Stimulated activated naive CD8-positive, alpha-beta T cell treated with anti-CD3 and anti-CD28 coated beads, Interleukin-15, amount 100 ng/mL, for 72 hours (primary cell): ENCODE data around the gene RBM42.

Experiments
- ATAC-seq: fragments of 150-1000 bp; cut with Tn5 transposase; 2 replicates; pipeline ENCODE4 v1.10.0; 2021; ENCODE audit warnings: mild to moderate bottlenecking, moderate library complexity
- DNase-seq, 2 donors: peaks; one replicate each; pipeline ENCODE4 v3.0.0; 2021 to 2022
- H3K27ac Mint-ChIP-seq, 2 donors: one replicate each; pipeline ENCODE4 v1.8.0; 2022; ENCODE audit warnings: mild to moderate bottlenecking in 2 of 2, mixed read lengths in 2 of 2, moderate library complexity in 2 of 2
- H3K27me3 Mint-ChIP-seq: one replicate; pipeline ENCODE4 v1.8.0; 2022; ENCODE audit warnings: mixed read lengths
- H3K4me1 Mint-ChIP-seq: one replicate; pipeline ENCODE4 v1.8.0; 2022; ENCODE audit warnings: mild to moderate bottlenecking, mixed read lengths
- H3K4me3 Mint-ChIP-seq, 2 donors: one replicate each; pipeline ENCODE4 v1.8.0; 2022; ENCODE audit warnings: mild to moderate bottlenecking in 2 of 2, mixed read lengths in 2 of 2, moderate library complexity in 1 of 2
- H3K9me3 Mint-ChIP-seq, 2 donors: one replicate each; pipeline ENCODE4 v1.8.0; 2022; ENCODE audit warnings: mixed read lengths in 2 of 2

Gene RBM42

DNA sequence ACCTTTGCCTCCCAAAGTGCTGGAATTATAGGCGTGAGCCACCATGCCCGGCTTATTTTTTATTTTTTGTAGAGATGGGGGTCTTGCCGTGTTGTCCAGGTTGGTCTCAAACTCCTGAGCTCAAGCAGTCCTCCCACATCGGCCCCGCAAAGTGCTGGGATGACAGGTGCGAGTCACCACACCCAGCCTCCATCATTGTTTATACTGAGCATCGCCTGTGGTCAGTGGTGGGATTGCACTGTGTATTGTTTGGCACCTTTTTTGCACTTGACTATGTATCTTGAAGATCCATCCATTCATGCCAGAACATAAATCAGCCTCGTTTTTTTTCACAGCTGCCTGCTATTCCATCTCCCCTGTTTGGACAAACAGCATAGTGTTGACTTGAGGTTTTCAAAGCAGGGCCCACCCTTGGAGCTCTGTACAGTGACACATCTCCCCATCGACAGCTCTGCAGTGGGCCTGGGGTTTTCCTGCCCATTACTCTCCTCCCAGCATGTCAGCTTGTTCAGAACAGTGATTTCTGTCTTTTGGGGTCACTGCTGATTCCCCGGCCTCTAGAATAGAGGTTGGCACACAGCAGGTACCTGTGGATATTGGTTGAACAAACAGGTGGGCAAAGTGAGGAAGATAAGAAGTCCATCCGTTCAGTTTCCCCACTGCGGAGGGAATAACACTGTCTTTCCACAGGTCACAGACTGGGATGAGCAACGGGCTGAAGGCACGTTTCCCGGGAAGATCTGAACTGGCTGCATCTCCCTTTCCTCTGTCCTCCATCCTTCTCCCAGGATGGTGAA, 29.3 kb downstream of the RBM42 start:
- no peak overlapping the region for H3K4me3 Mint-ChIP-seq
- H3K4me1 Mint-ChIP-seq, result no peaks in the 10 kb centered on the region
- no peak overlapping the region for H3K27ac Mint-ChIP-seq
- H3K27me3 Mint-ChIP-seq, result no peaks in the 10 kb centered on the region
- DNase-seq (no peak), ATAC-seq (peak; percentile 64)
- no peaks in the 10 kb centered on the region for H3K9me3 Mint-ChIP-seq

GRCh38 chr19:35661995-35662340, 33.1 kb downstream of the RBM42 start:
- H3K27ac Mint-ChIP-seq, result no peak overlapping the region
- H3K4me3 Mint-ChIP-seq, result no peak overlapping the region
- no peaks in the 10 kb centered on the region for H3K27me3 Mint-ChIP-seq
- no peak for ATAC-seq
- no peaks in the 10 kb centered on the region for H3K9me3 Mint-ChIP-seq
- H3K4me1 Mint-ChIP-seq, result no peaks in the 10 kb centered on the region
- no peak for DNase-seq

DNA sequence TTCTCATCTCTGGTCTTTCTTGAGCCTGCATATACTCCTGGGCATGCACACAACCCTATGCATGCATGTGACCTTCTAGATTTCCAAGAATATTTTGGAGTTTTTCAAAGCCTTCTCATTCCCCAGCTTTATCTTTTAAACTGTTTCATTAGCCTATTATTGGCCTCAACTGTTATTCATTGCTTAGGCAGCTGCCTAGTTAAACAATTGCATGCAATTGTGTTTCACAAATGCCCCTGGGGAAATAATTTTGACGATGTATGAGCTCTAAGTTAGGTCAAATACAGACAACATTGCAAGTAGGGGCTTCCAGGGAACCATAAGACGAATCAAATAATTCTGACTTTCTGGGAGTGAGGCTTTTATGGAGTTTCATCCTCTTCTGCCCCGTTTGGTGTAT, 35.1 kb downstream of the RBM42 start:
- H3K4me1 Mint-ChIP-seq, result no peaks in the 10 kb centered on the region
- H3K27me3 Mint-ChIP-seq, result no peaks in the 10 kb centered on the region
- ATAC-seq (no peak), DNase-seq (no peak)
- no peaks in the 10 kb centered on the region for H3K9me3 Mint-ChIP-seq
- no peak overlapping the region for H3K4me3 Mint-ChIP-seq
- H3K27ac Mint-ChIP-seq, result no peak overlapping the region

DNA sequence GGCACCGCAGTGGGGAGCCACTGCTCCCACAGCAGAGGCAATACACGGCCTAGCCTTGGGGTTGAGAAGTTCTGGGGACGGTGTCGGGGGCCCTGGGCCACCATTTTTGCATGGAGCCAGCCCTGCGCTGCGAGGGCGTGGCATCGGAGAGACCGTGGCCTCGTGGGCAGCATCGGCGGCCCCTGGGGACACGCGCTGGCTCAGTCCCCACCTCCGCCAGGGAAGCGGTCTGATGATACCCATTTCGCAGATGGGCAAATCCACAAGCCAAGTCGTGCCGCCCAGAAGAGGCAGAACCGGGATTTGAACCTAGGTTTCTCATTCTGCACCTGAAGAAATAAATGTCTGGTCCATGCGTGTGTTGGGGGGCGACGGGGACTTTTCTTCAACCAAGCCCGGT, 36.3 kb downstream of the RBM42 start:
- H3K27ac Mint-ChIP-seq, result no peak overlapping the region
- no peak overlapping the region for H3K4me3 Mint-ChIP-seq
- H3K4me1 Mint-ChIP-seq, result peaks cover 5% of the 10 kb centered on the region
- H3K27me3 Mint-ChIP-seq, result peaks cover 11% of the 10 kb centered on the region
- no peak for DNase-seq
- no peaks in the 10 kb centered on the region for H3K9me3 Mint-ChIP-seq
- ATAC-seq, result no peak

DNA sequence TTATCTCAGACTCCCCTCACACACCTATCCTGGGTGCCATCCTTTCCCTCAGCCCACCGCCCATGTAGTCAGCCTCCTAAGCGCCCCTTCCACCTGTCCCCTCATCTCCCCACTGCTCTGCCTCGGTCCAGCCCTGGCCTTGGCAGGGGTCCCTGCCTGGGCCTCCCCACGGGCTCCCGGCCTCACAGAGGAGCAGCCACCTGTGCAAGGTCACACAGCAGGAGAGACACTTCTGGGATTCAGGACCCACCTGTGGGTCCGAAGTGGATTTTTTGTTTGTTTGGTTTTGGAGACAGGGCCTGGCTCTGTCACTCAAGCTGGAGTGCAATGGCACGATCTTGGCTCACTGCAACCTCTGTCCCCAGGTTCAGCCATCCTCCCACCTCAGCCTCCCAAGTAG, 36.8 kb downstream of the RBM42 start:
- H3K4me3 Mint-ChIP-seq, result no peak overlapping the region
- DNase-seq (no peak), ATAC-seq (no peak)
- H3K27ac Mint-ChIP-seq, result no peak overlapping the region
- no peaks in the 10 kb centered on the region for H3K9me3 Mint-ChIP-seq
- H3K4me1 Mint-ChIP-seq, result peaks cover 5% of the 10 kb centered on the region
- H3K27me3 Mint-ChIP-seq, result peaks cover 16% of the 10 kb centered on the region

DNA sequence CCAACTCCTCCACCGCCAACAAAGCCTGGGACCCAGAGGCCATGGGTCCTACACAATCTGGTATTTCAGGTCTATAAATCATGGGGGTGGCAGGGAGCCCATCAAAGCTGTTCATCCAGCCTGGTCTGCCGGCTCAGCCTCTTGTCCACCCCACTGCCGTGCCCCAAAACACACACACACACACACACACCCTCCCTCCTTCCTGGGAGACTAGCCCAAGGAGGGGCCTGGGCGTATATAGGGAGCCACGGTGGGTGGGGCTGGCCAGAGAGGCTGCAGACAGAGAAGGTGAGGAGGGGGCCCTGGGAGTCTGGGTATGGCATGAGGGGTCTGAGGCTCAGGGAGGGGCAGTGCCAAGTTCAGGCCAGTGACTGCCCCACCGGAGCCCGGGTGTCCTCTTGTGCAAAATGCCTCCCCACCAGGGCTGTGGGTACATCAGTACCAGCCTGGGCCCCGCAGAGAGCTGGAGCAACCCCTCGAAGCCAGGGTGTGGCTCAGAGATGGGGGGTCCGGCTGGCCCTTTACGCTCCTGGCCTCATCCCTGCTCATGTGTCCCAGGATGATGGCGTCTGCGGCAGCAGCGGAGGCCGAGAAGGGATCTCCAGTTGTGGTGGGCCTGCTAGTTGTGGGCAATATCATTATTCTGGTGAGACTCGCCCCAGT, 37.5 kb downstream of the RBM42 start, which contains the start of gene UPK1A:
TSS of gene UPK1A (plus strand) at position 267 of the 663 bp plus-strand sequence. CDS start at position 563, 296 bp downstream.
- DNase-seq (no peak), ATAC-seq (peak; percentile 46)
- Mint-ChIP-seq H3K27ac (peak within 1 kb of the TSS in 1 of 2 donors; percentile 35), H3K9me3 (no peaks in the 10 kb centered on the region), H3K27me3 (peaks cover 24% of the 10 kb centered on the region), H3K4me1 (peaks cover 5% of the 10 kb centered on the region), H3K4me3 (no peak within 1 kb of the TSS)

DNA sequence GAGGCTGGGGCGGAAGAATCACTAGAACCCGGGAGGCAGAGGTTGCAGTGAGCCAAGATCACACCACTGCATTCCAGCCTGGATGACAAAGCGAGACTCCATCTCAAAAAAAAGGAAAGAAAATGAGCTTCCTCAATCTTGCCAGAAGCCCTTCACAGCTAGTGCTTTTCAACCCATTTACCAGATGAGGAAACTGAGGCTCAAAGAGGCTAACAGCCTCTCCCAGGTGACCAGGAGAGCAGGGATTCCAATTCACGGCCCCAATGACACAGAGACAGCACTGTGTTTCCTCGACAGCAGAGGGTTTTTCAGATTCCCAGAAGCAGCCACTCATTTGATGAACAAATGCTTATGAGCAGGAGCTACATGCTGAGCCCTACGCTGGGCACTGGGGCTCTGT, 40.7 kb downstream of the RBM42 start:
- peaks cover 51% of the 10 kb centered on the region for H3K27me3 Mint-ChIP-seq
- no peak for DNase-seq

DNA sequence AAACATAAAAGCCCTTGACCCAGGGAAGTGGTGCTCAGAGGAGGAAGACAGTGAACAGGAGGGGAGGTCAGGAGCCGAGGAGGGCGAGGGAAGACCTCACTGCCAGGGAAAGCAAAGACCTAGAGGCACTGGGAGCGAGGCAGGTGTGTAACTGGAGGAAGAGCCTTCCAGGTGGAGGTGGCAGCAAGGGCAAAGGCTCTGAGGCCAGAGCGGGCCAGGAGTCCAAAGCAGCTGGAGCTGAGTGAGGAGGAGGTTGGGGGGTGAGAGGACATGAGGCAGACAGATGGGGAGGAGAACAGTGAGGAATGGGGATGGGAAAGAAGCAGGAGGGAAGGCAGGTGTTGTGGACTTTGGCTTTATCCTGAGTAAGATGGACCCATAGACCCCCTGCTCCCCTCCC, 41.1 kb downstream of the RBM42 start:
- Mint-ChIP-seq H3K4me1 (peaks cover 22% of the 10 kb centered on the region), H3K9me3 (no peaks in the 10 kb centered on the region), H3K27me3 (peaks cover 52% of the 10 kb centered on the region), H3K27ac (no peak overlapping the region), H3K4me3 (no peak overlapping the region)
- ATAC-seq, result no peak
- no peak for DNase-seq

More for the DNA sequence above, 40.7 kb downstream of the RBM42 start:
- Mint-ChIP-seq H3K4me1 (peaks cover 22% of the 10 kb centered on the region), H3K9me3 (no peaks in the 10 kb centered on the region), H3K27ac (no peak overlapping the region), H3K4me3 (no peak overlapping the region)
- no peak for ATAC-seq

- Mint-ChIP-seq H3K27ac (no peak overlapping the region), H3K27me3 (peaks cover 55% of the 10 kb centered on the region), H3K9me3 (no peaks in the 10 kb centered on the region), H3K4me1 (peaks cover 22% of the 10 kb centered on the region), H3K4me3 (no peak overlapping the region)
- DNase-seq (no peak), ATAC-seq (no peak)
These were observed 41.9 kb downstream of the RBM42 start for GRCh38 chr19:35670686-35671085.

GRCh38 chr19:35671818-35672217, 43.0 kb downstream of the RBM42 start:
- ATAC-seq, result no peak
- H3K4me1 Mint-ChIP-seq, result peaks cover 22% of the 10 kb centered on the region
- H3K27ac Mint-ChIP-seq, result no peak overlapping the region
- H3K27me3 Mint-ChIP-seq, result peaks cover 67% of the 10 kb centered on the region
- no peak overlapping the region for H3K4me3 Mint-ChIP-seq
- DNase-seq, result no peak
- no peaks in the 10 kb centered on the region for H3K9me3 Mint-ChIP-seq

- no peak overlapping the region for H3K27ac Mint-ChIP-seq
- peak; percentile 52 to 72 for DNase-seq
- no peaks in the 10 kb centered on the region for H3K9me3 Mint-ChIP-seq
- peak; percentile 98 for ATAC-seq
- peak overlapping the region; percentile 74 to 81 for H3K4me3 Mint-ChIP-seq
- H3K27me3 Mint-ChIP-seq, result peaks cover 69% of the 10 kb centered on the region
- H3K4me1 Mint-ChIP-seq, result peaks cover 22% of the 10 kb centered on the region
These were observed 44.4 kb downstream of the RBM42 start for GRCh38 chr19:35673121-35673804.

GRCh38 chr19:35675589-35676140, 46.8 kb downstream of the RBM42 start:
- H3K4me1 Mint-ChIP-seq, result peaks cover 17% of the 10 kb centered on the region
- H3K4me3 Mint-ChIP-seq, result peak overlapping the region in 1 of 2 donors; percentile 11
- H3K27me3 Mint-ChIP-seq, result peaks cover 52% of the 10 kb centered on the region
- H3K27ac Mint-ChIP-seq, result no peak overlapping the region
- H3K9me3 Mint-ChIP-seq, result no peaks in the 10 kb centered on the region
- no peak for DNase-seq
- no peak for ATAC-seq
